ENCODE measurements around the gene FAF1.

The FAF1 gene

DNA sequence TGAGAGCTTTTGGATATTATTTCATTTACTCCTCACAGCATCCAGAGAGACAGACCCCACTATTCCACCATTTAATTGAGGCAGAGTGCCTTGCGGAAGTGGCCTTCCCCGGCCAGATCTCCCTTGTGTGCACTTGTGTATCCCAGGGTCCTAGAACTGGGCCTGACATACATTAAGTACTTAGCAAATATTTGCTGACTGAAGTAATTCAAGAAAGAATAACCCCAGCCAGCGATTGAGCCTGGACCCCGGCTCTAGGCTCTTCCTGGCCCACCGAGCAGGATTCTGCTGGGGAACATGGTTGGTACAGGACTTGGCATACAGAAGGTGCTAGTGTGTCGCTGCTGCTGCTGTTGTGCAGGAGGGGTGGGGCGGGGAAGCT lies 545.2 kb downstream of the FAF1 start:
- DNase-seq (ENCODE audit: low spot score), result no peak
- in situ Hi-C loops (cut with MboI; ENCODE audit: low pct_unique_long_range_greater_than_20kb, low sequenced_read_pairs, unreplicated experiment), result no loop called here
- TF ChIP-seq, protein P1, sequence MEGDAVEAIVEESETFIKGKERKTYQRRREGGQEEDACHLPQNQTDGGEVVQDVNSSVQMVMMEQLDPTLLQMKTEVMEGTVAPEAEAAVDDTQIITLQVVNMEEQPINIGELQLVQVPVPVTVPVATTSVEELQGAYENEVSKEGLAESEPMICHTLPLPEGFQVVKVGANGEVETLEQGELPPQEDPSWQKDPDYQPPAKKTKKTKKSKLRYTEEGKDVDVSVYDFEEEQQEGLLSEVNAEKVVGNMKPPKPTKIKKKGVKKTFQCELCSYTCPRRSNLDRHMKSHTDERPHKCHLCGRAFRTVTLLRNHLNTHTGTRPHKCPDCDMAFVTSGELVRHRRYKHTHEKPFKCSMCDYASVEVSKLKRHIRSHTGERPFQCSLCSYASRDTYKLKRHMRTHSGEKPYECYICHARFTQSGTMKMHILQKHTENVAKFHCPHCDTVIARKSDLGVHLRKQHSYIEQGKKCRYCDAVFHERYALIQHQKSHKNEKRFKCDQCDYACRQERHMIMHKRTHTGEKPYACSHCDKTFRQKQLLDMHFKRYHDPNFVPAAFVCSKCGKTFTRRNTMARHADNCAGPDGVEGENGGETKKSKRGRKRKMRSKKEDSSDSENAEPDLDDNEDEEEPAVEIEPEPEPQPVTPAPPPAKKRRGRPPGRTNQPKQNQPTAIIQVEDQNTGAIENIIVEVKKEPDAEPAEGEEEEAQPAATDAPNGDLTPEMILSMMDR (IDR thresholded peaks at IDR 0.05; ENCODE audit: extremely low read depth, insufficient read depth, missing control alignments), result no peak

GRCh38 chr1:50412813-50413476 lies 547.1 kb downstream of the FAF1 start:
- in situ Hi-C loops (cut with MboI; ENCODE audit: low pct_unique_long_range_greater_than_20kb, low sequenced_read_pairs, unreplicated experiment), result no loop called here
- no peak for DNase-seq (ENCODE audit: low spot score)
- TF ChIP-seq, protein P1 (IDR thresholded peaks at IDR 0.05; ENCODE audit: extremely low read depth, insufficient read depth, missing control alignments), result no peak

DNA sequence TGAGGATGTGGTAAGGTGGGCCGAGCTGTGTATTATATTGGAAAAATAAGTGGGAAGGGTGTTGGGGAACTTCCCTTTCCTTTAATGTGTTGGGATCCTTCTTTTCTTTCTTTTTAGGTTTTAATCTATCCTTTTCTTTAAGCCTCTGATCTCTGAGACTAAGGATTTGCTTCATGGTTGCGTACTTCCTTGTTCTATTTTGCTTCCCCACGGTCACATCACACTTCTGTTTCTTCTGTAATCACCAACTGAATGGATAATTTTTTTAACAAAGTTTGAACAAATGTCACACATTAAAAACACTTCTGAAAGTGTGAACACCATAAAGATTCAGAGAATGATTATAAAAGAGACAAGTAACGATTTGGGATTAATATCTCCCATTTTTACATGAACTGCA lies 554.3 kb downstream of the FAF1 start:
- in situ Hi-C loops (cut with MboI; ENCODE audit: low pct_unique_long_range_greater_than_20kb, low sequenced_read_pairs, unreplicated experiment), result no loop called here
- no peak for DNase-seq (ENCODE audit: low spot score)
- TF ChIP-seq, protein P1 (IDR thresholded peaks at IDR 0.05; ENCODE audit: extremely low read depth, insufficient read depth, missing control alignments), result no peak

- in situ Hi-C loops (cut with MboI; ENCODE audit: low pct_unique_long_range_greater_than_20kb, low sequenced_read_pairs, unreplicated experiment), result no loop called here
- TF ChIP-seq, protein P1 (IDR thresholded peaks at IDR 0.05; ENCODE audit: extremely low read depth, insufficient read depth, missing control alignments), result no peak
- no peak for DNase-seq (ENCODE audit: low spot score)
These were observed 566.4 kb downstream of the FAF1 start for GRCh38 chr1:50393522-50394120.
